ENCODE results near the gene NDST4. TPM values are rescaled to one million over a fixed set of nuclear protein-coding genes. Genes with fewer than 3 reads are reported as not detected.

The NDST4 gene
- polyA plus RNA-seq, 1 experiment: not detected

DNA sequence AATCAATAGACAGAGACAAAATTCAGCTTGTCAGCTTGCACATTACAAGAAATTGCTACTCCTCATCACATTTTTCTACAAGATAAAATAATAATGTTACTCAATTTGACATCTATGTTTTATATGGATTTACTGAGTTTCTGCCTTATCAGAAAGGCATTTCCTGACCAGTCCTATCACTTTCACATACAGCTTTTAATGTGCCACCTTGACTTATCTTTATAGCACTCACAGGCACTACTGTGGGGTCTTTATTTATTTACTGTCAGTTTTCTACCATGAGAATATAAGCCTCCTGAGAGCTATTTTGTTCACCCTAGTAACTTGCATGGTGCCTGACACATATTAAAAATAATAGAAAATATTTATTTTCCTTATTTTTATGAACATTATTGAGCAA is 6.0 kb downstream of the NDST4 start:
- no peak for DNase-seq (ENCODE audit: low read depth)
- no peaks in the 10 kb centered on the region for H3K36me3 ChIP-seq (ENCODE audit: control insufficient read depth, insufficient read depth, low read length)
- no peak overlapping the region for H3K4me3 ChIP-seq (ENCODE audit: low read depth, low read length)
- no peaks in the 10 kb centered on the region for H3K27me3 ChIP-seq (ENCODE audit: control insufficient read depth, insufficient read depth, low read length)
- ChIA-PET CTCF (no interaction called here), POLR2A (no interaction called here)
- TF ChIP-seq, protein P1, sequence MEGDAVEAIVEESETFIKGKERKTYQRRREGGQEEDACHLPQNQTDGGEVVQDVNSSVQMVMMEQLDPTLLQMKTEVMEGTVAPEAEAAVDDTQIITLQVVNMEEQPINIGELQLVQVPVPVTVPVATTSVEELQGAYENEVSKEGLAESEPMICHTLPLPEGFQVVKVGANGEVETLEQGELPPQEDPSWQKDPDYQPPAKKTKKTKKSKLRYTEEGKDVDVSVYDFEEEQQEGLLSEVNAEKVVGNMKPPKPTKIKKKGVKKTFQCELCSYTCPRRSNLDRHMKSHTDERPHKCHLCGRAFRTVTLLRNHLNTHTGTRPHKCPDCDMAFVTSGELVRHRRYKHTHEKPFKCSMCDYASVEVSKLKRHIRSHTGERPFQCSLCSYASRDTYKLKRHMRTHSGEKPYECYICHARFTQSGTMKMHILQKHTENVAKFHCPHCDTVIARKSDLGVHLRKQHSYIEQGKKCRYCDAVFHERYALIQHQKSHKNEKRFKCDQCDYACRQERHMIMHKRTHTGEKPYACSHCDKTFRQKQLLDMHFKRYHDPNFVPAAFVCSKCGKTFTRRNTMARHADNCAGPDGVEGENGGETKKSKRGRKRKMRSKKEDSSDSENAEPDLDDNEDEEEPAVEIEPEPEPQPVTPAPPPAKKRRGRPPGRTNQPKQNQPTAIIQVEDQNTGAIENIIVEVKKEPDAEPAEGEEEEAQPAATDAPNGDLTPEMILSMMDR (IDR thresholded peaks at IDR 0.05; ENCODE audit: insufficient read depth, low read depth, low read length): no peak

- ChIA-PET POLR2A (no interaction called here), CTCF (no interaction called here)
- no peak overlapping the region for H3K4me3 ChIP-seq (ENCODE audit: low read depth, low read length)
- TF ChIP-seq, protein P1 (IDR thresholded peaks at IDR 0.05; ENCODE audit: insufficient read depth, low read depth, low read length): no peak
- DNase-seq (ENCODE audit: low read depth): no peak
- H3K27me3 ChIP-seq (ENCODE audit: control insufficient read depth, insufficient read depth, low read length): no peaks in the 10 kb centered on the region
- no peaks in the 10 kb centered on the region for H3K36me3 ChIP-seq (ENCODE audit: control insufficient read depth, insufficient read depth, low read length)
Observed at GRCh38 chr4:115101675-115102074, 11.7 kb downstream of the NDST4 start.

GRCh38 chr4:115090483-115091075 is 22.8 kb downstream of the NDST4 start:
- POLR2A ChIA-PET: no interaction called here
- TF ChIP-seq, protein P1 (IDR thresholded peaks at IDR 0.05; ENCODE audit: insufficient read depth, low read depth, low read length): peak; percentile 51
- Histone ChIP-seq H3K4me3 (ENCODE audit: low read depth, low read length) (no peak overlapping the region), H3K27me3 (ENCODE audit: control insufficient read depth, insufficient read depth, low read length) (no peaks in the 10 kb centered on the region), H3K36me3 (ENCODE audit: control insufficient read depth, insufficient read depth, low read length) (no peaks in the 10 kb centered on the region)
- DNase-seq (ENCODE audit: low read depth): no peak
- CTCF ChIA-PET: no interaction called here

- Histone ChIP-seq H3K4me3 (ENCODE audit: low read depth, low read length) (no peak overlapping the region), H3K27me3 (ENCODE audit: control insufficient read depth, insufficient read depth, low read length) (no peaks in the 10 kb centered on the region), H3K36me3 (ENCODE audit: control insufficient read depth, insufficient read depth, low read length) (no peaks in the 10 kb centered on the region)
- CTCF ChIA-PET: no interaction called here
- POLR2A ChIA-PET: no interaction called here
- TF ChIP-seq, protein P1 (IDR thresholded peaks at IDR 0.05; ENCODE audit: insufficient read depth, low read depth, low read length): no peak
- DNase-seq (ENCODE audit: low read depth): no peak
Observed at GRCh38 chr4:115082633-115083032, 30.8 kb downstream of the NDST4 start.

GRCh38 chr4:115076691-115077090 is 36.7 kb downstream of the NDST4 start:
- CTCF ChIA-PET: no interaction called here
- TF ChIP-seq, protein P1 (IDR thresholded peaks at IDR 0.05; ENCODE audit: insufficient read depth, low read depth, low read length): no peak
- no peak for DNase-seq (ENCODE audit: low read depth)
- no peaks in the 10 kb centered on the region for H3K36me3 ChIP-seq (ENCODE audit: control insufficient read depth, insufficient read depth, low read length)
- POLR2A ChIA-PET: no interaction called here
- H3K27me3 ChIP-seq (ENCODE audit: control insufficient read depth, insufficient read depth, low read length): no peaks in the 10 kb centered on the region
- H3K4me3 ChIP-seq (ENCODE audit: low read depth, low read length): no peak overlapping the region
